ENCODE results near the gene GSTO2.

GSTO2 gene

DNA sequence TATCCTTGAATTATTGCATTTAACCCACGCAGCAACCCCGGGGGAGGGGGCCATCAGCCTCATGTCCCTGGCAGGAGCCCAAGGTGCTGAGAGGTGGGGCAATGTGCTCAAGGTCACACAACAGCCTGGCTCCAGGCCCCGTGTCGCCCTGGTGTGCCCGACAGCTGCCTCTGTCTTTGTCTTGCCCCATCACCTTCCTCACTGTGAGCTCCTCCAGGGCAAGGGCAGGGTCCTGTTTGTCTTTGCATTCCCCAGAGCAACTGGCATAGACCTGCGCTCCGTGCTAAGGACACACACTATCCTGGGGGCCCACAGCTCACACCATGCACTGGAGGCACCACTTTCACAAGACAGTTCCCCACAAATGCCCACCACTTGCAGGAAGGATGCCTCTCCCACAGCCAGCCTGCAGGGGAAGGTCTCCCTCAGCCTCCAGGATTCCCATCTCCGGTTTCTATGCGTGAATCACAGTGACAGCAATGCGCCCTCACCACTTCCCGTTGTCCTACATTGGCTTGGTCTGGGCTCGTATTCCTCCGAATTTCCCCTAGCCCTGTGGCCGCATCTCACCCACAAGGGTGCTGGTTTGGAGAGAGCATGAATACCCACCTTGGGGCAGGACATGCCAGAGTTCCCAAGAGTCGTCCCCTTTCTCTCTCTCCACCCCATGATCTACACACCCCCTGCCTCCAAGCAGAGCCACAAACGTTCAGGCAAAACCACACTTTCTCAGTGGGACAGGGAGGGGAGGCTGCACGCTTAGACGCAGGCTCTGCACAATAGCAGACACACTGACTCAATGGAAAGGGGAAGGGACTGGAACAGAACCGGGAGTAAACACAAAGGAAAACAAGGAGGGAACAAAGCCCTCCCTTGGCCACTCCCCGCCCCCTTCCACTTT, 59.0 kb downstream of the GSTO2 start:
- DNase-seq = no peak

DNA sequence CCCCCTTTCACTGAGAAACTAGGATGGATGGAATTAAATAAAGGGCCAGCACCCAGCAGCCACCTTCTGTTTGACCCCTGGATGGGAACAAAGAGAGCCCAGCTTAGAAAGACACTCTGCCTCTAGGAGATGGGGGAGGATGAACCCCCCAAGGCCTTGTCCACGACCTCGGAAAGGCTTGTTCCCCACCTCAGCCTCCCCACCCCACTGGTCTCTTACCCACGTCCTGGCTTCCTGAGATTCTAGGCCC, 59.6 kb downstream of the GSTO2 start:
- DNase-seq = no peak

DNA sequence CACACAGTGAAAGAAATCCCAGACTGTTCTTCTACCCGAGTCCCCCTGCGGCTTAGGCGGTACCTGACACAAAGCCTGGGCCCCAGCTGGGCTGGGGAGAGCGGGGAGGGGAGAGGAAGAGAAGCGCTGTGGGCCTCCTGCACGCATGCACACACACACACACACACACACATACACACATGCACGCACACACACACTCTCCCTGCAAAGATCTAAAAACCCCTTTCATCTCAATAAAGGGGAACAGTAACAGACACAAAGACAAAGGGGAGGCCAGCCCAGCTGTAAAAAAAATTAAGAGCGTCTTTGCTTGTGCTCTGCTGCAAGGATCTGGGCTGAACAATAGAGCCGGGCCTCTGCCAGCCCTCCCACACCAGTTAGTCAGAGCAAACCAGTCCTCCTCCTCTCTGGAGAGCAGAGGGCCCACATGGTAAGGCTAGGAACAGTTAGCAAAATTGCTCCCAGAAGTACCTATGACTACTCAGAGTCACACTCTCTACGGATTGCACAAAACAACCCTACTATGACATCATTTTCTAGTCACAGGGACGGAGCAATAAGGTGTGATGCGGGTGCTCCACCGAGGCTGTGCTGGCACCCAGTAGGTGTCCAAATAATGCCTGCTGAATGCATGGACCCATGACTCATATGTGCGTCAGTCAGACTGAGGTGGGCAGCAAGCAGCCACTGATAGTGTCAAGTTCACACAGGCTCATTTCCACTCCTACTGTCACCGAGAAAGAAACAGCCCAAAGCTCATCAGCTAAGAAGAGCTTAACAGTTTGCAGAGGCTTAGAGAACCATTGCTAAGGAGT, 60.1 kb downstream of the GSTO2 start:
- no peak for DNase-seq

DNA sequence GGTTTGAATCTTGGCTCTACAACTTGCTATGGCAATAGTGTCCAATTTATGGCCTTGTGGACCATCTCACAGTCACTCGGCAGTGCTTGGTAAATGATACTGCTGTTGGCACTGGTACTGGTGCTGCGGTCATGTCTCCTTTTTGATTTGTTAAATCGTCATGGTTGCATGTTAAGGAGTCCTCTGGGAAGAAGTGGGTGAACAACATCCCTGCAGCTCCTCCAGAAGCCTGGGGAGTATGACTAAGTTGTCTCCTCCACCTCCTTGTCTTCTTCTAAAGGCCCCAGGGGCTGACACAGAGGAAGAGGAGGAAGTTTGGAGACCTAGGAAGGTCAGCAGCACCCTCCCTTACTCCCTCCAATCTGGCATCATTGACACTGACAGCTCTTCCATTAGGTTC, 60.8 kb downstream of the GSTO2 start:
- no peak for DNase-seq

DNA sequence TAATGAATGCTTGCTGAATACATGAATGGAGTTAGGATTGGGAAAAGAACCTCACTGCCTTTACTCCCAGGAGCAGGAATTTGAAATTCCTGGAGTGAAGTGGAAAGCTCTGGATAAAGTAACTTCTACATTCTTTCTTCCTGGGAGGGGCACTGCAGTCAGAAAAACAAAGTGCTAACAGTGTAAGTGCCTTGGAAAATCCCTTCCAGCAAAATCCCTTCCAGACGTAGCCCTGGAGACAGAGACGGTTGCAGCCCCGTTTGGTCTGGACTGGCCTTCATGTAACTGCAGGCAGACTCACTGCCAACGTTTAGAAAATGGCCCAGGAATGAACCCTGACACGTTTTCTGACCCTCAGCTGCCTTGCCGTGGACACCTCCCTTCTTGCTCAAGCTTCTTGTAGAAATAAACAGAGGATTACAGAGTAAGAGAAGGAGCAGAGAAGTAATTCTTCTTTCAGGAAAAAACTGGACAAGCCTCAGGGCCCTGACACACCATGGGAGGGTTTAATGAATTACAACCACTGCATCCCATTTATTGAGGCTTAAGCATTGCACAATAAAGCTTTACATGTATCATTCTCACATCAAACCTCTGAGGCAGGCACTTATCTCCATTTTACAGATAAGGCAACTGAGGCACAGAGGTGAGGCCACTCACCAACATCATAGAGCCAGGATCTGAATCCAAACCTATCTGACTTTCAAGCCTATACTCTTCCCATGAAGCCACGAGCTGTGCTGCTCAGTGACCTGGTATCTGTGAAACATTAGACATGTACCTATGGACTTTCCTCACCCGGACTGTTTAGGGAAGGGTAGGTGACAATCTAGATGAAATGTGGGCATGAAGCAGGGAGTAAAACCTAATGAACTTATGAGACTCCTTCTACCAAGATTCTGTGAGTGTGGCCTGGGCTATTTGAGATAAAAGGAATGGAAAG, 61.5 kb downstream of the GSTO2 start:
- DNase-seq = no peak

DNA sequence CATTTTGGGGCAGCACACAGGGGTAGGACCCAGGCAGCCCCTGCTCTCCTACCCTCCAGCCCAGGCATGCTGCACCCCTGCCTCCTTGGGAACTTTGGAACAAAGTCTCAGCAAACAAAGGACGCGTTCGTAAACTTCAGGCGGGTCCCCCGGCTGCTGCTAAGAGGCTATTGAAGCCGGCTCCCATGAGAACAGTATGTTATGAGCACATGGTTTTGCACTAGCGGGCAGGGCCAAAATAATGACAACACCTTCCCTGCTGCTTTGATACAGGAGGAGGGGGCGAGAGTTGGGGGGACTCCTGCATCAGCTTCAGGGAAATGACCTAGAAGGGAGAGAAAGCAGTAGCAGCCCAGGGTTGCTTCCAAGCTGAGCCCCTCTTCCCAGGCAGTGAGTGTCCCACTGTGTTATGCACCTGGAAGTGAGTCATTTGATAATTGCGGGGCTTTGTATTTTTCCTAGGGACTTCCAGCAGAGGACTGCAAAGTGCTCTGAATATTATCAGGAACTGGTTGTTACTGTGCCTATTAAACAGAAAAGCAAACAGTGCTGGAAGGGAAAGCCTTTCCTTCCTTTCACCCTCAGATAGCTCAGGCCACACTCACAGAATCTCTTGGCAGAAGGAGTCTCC, 62.3 kb downstream of the GSTO2 start:
- DNase-seq = no peak

DNA sequence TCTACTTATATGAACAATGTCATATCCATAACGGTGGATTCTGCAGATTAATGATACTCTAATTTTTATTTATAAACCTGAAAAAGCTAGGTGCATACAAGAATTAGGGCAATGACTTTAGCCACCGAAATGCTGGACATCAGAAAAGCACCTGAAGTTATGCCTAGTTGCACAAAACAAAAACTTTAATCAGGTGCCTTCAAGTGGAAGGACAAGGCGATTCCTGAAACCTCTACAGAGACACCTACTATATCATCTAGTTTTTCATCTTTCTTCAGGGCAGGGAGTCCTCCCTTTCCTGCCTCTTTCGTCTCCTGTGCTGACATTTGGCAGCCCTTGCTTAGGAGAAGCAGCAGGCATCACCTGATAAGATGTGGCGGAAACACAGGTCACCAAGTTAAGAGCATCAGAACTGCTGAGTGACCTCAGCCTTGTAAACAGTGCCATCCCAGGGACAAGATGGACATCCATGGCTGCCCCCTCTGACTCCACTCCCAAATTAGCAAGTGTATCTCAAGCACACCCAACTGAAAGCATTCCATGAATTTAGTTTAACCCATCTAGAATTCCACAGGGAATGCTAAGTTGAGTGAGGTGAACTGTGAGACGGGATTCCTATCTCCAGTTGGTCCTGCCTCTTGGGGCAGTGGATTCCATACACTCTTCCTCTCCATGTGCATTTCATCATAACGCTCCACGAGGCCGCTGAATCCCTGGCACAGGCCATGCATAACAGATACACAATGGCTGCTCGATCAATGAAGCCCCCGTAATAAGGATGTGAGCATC, 63.5 kb downstream of the GSTO2 start:
- DNase-seq = no peak

DNA sequence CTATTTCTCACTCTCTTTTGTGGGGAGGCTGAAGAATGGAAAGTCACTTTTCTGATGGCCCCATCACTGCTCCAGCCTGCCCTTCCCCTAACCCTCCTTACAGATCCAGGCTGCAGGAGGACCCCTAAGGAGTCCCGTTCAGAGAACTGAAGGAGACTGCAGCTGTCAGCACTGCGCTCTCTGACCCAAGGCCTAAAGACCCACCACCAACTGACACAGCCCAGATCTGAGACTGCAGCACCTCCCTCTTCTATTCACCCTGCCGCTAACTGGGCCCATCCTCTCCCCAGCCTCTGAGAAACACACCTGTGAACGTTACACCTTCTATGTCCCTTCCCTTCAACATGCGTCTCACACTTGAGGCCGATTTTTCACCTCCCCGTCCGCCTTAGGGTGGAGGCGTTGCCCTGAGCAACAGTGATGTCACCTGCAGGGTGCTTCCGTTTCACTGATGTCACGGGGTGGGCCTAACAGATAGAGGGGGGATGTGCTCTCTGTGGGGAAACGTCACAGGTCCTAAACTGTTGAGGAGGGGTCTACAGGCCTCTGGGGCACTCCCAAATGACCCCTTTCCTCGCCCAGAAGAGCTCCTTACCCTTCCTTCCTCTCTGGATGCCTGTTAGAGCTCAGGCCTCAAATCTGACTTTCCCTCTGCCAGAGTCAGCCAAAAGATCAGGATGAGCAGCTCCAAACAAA, 64.2 kb downstream of the GSTO2 start:
- no peak for DNase-seq

DNA sequence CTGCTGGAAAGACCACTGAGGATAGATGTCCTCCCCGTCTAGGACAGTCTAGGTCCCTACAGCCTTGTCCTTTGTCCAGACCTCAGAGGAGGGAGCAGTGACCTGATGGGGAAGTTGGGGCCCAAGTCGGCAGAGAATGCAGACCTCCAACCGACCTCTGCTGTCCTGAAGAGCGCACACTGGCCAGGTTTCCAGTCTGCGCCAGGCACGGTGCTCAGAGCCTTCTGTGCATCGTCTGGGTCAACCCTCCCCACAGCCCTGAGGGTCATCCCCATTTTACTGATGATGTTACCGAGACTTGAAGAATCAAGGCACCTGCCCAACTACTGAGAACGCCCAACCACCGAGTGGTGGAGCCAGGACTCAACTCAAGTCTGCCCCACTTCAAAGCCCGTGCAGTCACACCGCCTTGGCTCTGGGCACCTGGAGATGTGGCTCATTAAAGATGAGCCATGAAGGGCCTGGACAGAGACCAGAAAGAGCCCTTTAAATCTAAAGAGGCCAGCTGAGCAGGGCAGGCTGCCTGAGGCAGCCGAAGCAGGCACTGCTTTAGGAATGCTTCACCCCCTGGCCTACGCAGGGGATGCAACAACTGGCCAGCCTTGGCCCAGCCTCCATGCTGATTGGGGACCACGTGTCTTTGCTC, 64.9 kb downstream of the GSTO2 start:
- DNase-seq = no peak

DNA sequence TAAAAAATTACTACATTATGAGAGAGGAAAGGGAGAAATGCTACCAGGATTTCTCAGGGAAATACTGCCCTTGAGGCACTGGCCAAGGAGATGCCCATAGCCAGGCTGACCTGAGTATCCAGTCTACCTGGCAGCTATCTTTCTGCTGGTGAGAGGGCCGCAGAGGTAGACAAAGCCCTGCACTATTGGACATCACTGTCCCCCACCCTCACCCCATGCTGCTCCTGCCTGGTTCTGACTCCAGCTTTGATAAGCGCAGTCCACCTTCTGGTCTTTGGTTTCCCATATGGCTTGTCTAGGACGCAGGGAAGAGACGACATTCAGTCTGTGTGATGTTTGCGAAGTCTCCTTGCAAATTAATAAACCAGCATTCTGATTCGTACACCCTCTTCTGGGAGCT, 65.6 kb downstream of the GSTO2 start:
- no peak for DNase-seq

DNA sequence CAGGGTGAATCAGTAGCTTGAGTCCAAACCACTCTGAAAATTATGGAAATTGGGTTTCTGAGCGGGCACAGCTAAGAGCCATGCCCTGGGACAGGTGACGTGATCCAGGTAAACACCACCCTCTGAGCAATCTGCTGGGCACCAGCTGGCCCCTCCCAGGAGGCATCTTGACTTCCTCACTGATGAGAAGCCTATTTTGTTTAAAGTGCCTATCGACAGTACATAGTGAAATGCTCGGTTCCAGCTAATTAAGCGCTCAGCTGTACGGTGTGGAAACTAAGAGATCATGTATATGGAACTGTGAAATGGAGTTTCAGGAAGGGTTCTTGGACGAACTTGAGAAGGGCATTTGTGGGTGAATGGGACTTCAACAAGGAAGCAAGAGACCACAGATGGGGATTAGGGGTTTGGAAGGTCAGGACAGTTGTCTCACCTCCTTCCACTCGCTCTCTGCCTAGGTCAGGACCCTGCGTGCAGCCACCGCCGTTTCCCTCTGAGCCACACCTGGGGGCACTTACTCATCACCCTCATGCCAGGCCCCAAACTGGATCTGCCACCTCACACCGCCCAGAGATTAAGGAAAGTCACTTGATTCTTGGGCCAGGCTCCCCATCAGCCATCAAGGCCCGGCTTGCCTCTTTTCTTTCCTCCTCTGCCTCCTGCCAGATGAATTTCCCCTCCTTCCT, 66.1 kb downstream of the GSTO2 start:
- peak; percentile 12 for DNase-seq

DNA sequence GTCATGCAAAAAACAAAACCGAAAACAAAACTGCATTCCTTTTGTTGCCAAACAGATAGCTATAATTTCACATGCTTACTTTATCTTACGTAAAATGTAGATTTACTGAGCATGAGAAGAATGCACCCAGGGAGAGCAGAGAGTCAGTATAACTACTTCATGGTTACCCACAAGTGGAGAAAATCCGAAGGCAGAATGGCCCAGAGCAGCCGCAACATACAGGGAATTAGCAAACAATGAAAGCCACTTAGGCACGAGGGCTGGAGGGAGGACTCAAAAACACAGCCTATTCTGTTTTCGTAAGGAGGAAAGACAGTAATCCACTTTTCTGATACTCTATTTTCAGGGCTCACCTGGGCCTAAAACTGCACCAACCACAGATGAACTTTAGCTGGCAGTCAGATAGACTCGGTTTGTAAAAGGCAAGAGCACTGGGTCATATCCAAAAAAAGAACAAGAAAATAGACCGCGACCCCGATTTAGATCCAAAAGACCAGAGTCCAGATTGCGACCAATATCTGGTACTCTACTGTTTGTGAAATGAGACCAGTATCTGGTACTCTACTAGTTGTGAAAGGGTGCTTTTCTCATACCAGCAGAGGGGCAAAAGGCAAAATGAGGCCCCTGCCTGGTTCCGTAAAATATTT, 68.0 kb downstream of the GSTO2 start:
- DNase-seq = no peak

DNA sequence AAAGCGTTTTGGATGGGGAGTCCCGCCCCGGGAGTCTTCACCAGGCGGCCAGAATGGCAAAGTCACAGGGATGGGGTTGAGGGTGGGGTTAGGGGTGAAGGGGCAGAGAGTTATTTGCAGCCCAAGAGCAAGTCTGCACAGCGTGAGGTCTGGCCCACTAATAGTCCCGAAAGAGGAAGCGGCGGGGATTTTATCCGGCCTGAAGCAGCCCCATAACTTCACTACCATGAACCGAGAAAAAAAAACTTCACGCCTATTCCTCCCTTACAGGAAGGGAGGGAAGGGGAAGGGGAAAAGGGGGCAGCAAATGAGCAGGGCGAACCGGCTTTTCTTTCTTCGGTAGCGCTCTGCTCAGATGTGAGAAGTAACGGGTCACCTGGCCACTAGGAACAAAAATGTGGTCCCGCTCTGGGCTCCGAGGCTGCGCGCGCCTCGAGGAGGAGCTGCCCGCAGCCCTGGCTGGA, 68.6 kb downstream of the GSTO2 start:
- DNase-seq = no peak

DNA sequence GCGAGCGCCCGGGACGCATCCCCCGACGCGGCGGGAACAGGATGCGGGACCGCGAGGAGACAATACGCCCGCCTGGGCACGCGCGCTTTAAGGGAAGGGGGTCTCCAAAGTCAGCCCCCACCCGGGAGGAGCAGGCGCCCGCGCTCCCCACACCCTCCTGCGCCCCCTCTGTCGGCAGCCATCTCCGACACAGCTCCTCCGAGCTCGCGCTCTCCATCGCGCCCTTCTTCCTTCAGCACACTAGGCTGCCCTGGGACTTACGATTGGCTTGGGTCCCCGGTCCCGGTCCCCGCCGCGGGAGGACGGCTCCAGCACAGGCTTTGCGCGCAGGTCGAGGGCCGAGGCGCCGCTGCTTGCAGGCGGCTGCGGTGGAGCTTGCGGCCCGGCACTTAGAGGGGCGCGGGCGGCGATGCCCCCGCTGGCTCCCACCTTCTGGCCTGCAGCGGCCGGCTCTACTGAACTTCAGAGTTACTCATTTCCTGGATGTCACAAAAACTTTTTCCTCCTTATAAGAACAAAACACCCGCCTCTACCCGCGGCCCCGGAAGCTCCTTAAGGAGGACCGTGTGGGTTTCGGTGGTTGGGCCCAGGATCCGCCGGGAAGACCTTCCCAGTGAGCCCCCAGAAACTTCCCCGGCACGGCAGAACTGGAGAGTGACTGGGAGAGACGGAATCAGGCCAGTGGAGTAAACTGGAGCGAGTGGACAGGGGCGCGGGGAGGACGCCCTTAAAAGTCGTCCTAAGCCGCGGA, 69.2 kb downstream of the GSTO2 start, which contains the start of gene ITPRIP:
ITPRIP (minus strand) TSS at position 481 of the 751 bp plus-strand sequence. CDS start 22,414 bp downstream, outside the sequence.
- DNase-seq = no peak

DNA sequence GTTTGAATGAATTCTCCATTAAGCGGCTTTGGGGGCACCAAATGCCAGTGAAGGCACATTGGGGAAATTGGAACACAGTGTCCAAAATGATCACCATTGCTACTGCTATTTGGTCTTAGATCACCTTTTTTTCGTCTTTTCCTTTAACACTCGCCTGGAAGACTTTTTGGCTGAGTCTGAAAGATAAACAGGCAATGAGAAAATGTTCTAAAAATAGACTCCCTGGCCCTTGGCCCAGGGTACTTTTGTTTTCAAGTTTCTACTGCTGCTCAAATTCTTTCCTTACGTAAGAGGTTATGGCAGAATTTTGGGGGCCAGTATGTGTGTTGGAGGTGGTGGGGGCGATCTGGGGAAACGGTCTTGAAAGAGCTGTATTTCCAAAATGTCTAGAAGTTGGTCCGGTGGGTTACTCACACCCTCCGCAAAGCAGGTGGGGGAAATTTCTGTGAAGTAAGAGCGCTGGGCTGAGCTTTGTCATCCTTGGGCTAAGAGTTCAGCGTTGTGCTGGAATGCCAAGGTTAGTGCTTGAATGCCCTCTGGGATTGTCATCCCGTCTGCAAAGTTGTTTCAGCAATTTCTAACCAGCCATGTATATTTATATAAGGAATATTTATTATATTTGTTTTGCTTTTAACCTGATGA, 70.6 kb downstream of the GSTO2 start:
- no peak for DNase-seq

DNA sequence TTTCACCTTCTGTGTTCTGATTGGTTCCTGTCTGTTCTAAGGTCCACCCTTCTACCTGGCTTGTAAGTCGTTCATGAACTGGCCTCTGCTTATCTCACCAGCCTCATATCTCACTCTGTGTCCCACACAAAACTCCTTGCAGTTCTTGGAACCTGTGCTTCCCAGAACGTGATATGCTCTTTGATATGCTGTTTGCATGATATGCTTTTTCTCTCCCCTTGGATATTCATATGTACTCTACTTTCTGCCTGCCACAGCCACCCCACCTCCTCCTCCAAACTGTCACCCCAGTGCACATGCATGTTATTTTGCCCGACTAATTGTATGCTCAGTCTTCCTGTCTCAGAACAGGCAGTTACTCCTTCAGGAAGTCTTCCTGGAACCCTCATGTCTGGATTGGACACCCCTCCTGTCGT, 71.1 kb downstream of the GSTO2 start:
- no peak for DNase-seq

DNA sequence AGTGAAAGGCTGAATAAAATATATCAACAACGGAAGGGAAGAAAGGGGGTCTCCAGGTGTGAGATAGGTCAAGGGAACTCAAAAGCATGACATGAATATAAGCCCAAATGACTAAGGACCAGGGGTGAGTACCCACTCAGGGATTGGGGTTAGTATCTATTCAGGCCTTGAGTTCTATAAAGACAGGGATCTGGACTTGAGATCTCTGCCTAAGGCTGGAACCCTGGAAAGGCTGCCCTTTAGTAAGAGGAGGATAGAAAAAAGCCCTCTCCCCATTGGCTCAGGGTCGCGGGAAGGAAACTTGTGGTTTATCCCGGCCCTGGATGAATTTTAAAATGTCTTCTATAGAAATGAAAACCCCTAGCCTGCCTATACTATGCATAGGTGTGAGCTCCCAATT, 71.7 kb downstream of the GSTO2 start:
- no peak for DNase-seq

DNA sequence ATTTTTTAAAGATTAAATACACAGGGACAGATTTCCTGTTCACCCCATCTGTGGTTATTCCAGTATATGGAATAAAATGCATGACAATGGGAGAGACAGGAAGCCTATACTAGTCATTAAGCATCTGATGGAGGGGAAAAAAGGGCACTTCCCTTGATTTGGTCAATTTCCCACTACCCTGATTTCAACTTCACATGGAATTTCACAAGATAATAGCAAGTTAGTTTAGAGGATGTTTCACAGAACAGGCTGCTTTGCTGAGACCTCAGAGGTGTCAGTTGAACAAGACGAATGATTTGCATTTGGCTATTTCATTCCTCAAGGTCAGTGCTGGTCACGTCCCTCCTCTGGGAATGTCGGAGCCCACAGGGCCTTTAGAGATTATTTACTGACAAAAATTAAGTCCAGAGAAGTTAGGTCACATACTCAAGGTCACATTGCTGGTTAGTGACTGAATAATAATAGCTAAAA, 74.0 kb downstream of the GSTO2 start:
- peak; percentile 0 for DNase-seq
